ENCODE data around the gene CAPNS2. TPM values are rescaled to one million over a fixed set of nuclear protein-coding genes. Genes with fewer than 3 reads are reported as not detected.

The CAPNS2 gene
- polyA plus RNA-seq, 1 experiment, result 0.14 TPM

- ChIA-PET POLR2A (no interaction called here), CTCF (interaction anchor here (1.0 to 5.6 kb wide), 2 partner anchors 103 to 104 kb away, joined by 3 to 40 read pairs; no protein-coding TSS in a partner anchor)
- H3K27ac ChIP-seq (ENCODE audit: low read depth, low read length), result no peak overlapping the region
- H3K4me3 ChIP-seq (ENCODE audit: low read depth, low read length), result no peak overlapping the region
- no peaks in the 10 kb centered on the region for H3K27me3 ChIP-seq (ENCODE audit: control insufficient read depth, insufficient read depth, low read length)
- no peak for TF ChIP-seq CTCF (IDR thresholded peaks at IDR 0.05; ENCODE audit: low read depth, low read length)
- H3K9me3 ChIP-seq (ENCODE audit: control insufficient read depth, insufficient read depth, low read length), result no peaks in the 10 kb centered on the region
- DNase-seq (ENCODE audit: low read depth, low spot score), result no peak
These were observed 2.5 kb downstream of the CAPNS2 start for GRCh38 chr16:55569025-55569424.

DNA sequence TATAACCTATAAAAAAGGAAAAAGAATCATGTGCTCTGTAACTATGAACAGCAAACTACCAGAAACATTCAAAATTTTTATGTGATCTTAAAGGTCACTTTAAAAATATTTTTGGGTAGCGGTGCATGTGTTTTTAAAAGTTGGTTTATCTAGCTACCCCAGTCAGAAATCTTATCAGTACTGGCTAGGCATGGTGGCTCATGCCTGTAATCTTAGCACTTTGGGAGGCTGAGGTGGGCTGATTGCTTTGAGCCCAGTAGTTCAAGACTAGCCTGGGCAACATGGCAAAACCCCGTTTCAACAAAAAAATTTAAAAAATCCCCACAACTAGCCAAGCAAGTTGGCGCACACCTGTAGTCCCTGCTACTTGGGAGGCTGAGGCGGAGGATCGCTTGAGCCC is 3.7 kb downstream of the CAPNS2 start:
- Histone ChIP-seq H3K27me3 (ENCODE audit: control insufficient read depth, insufficient read depth, low read length) (no peaks in the 10 kb centered on the region), H3K4me3 (ENCODE audit: low read depth, low read length) (no peak overlapping the region), H3K27ac (ENCODE audit: low read depth, low read length) (no peak overlapping the region), H3K9me3 (ENCODE audit: control insufficient read depth, insufficient read depth, low read length) (no peaks in the 10 kb centered on the region)
- POLR2A ChIA-PET, result no interaction called here
- CTCF ChIA-PET, result interaction anchor here (5.6 kb wide), 1 partner anchor 105 kb away, joined by 40 read pairs; no protein-coding TSS in a partner anchor
- TF ChIP-seq CTCF (IDR thresholded peaks at IDR 0.05; ENCODE audit: low read depth, low read length), result no peak
- no peak for DNase-seq (ENCODE audit: low read depth, low spot score)

DNA sequence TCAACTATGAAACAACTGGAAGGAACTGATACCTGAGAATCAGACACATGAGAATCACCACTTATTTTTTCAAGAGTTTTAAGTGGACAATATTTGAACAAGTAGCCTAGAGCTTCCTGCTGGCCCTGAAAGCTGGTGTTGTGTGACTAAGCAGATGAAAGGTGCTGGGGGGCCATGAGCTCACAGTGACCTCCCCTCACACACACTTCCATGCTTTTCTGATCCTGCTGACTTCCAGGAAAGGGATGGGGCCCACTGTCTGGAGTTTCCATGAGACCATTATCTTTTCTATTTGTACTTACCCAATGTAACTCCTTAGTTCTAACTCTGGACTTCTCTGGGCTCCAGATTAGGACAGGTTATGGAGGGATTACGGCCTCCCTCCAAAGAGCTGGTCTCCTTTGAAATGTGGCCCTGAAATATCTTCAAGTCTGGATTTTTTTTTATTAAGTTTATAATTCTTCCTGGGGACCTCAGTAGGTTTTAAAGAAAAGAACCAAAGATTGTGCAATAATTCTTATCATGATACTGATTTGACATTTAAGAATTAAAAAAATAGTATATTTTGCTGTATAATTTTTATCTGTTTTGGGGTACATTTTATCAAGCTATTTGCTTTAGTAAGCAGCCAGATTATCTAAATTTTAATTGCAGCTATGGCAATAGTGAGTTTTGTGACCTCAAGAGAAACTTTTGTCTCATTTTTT is 4.9 kb downstream of the CAPNS2 start:
- no peaks in the 10 kb centered on the region for H3K27me3 ChIP-seq (ENCODE audit: control insufficient read depth, insufficient read depth, low read length)
- H3K27ac ChIP-seq (ENCODE audit: low read depth, low read length), result no peak overlapping the region
- H3K4me3 ChIP-seq (ENCODE audit: low read depth, low read length), result no peak overlapping the region
- POLR2A ChIA-PET, result no interaction called here
- H3K9me3 ChIP-seq (ENCODE audit: control insufficient read depth, insufficient read depth, low read length), result no peaks in the 10 kb centered on the region
- TF ChIP-seq CTCF (IDR thresholded peaks at IDR 0.05; ENCODE audit: low read depth, low read length), result no peak
- CTCF ChIA-PET, result interaction anchor here (10.1 kb wide), 1 partner anchor 106 kb away, joined by 65 read pairs; no protein-coding TSS in a partner anchor
- DNase-seq (ENCODE audit: low read depth, low spot score), result no peak

DNA sequence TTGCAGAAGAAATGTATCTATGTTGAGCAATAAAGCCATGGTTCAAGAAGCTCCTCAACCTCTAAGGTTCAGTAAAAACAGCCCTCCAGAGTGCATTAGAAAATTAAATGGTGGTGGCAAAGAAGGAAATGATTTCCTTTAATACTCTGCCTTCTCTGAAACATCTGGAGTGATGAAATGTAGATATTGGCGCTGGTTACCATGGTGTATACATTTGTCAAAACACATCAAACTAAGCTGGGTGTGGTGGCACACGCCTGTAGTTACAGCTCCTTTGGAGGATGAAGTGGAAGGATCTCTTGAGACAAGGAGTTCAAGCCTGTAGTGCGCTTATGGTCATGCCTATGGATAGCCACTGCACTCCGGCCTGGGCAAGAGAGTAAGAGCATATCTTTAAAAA is 6.0 kb downstream of the CAPNS2 start:
- Histone ChIP-seq H3K9me3 (ENCODE audit: control insufficient read depth, insufficient read depth, low read length) (no peaks in the 10 kb centered on the region), H3K27me3 (ENCODE audit: control insufficient read depth, insufficient read depth, low read length) (no peaks in the 10 kb centered on the region), H3K4me3 (ENCODE audit: low read depth, low read length) (no peak overlapping the region), H3K27ac (ENCODE audit: low read depth, low read length) (no peak overlapping the region)
- POLR2A ChIA-PET, result no interaction called here
- no peak for TF ChIP-seq CTCF (IDR thresholded peaks at IDR 0.05; ENCODE audit: low read depth, low read length)
- CTCF ChIA-PET, result interaction anchor here (1.0 to 10.1 kb wide), 2 partner anchors 107 to 133 kb away, joined by 4 to 65 read pairs; no protein-coding TSS in a partner anchor
- DNase-seq (ENCODE audit: low read depth, low spot score), result no peak

GRCh38 chr16:55574811-55575210 is 8.3 kb downstream of the CAPNS2 start:
- no peak for DNase-seq (ENCODE audit: low read depth, low spot score)
- ChIA-PET CTCF (interaction anchor here (10.1 kb wide), 1 partner anchor 110 kb away, joined by 65 read pairs; no protein-coding TSS in a partner anchor), POLR2A (no interaction called here)
- Histone ChIP-seq H3K4me3 (ENCODE audit: low read depth, low read length) (no peak overlapping the region), H3K27me3 (ENCODE audit: control insufficient read depth, insufficient read depth, low read length) (no peaks in the 10 kb centered on the region), H3K9me3 (ENCODE audit: control insufficient read depth, insufficient read depth, low read length) (no peaks in the 10 kb centered on the region), H3K27ac (ENCODE audit: low read depth, low read length) (no peak overlapping the region)
- no peak for TF ChIP-seq CTCF (IDR thresholded peaks at IDR 0.05; ENCODE audit: low read depth, low read length)

Data from AG04450 (cell line).